ENCODE measurements around the gene STING1. TPM values are rescaled to one million over a fixed set of nuclear protein-coding genes. Genes with fewer than 3 reads are reported as not detected.
"Not testable (repeated sequence)": the region's sequence is repeated elsewhere in the genome, so short reads cannot be mapped to it uniquely, and the experiment has no call there.

STING1 gene
- total RNA-seq, 1 donor from 2014 or later, result 89.4 TPM

DNA sequence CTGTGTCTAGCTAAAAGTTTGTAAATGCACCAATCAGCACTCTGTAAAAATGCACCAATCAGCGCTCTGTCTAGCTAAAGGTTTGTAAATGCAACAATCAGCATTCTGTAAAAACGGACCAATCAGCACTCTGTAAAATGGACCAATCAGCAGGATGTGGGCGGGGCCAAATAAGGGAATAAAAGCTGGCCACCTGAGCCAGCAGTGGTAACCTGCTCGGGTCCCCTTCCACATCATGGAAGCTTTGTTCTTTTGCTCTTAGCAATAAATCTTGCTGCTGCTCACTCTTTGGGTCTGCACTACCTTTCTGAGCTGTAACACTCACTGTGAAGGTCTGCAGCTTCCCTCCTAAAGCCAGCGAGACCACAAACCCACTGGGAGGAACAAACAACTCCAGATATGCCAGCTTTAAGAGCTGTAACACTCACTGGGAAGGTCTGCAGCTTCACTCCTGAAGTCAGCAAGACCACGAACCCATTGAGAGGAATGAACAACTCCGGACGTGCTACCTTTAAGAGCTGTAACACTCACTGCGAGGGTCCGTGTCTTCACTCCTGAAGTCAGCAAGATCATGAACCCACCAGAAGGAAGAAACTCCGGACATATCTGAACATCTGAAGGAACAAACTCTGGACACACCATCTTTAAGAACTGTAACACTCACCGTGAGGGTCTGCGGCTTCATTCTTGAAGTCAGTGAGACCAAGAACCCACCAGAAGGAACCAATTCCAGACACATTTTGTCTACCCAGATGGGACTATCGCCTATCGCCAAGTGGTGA, 20.7 kb upstream of the STING1 start:
- not testable (repeated sequence) for DNase-seq (ENCODE audit: low read depth, low spot score)

DNA sequence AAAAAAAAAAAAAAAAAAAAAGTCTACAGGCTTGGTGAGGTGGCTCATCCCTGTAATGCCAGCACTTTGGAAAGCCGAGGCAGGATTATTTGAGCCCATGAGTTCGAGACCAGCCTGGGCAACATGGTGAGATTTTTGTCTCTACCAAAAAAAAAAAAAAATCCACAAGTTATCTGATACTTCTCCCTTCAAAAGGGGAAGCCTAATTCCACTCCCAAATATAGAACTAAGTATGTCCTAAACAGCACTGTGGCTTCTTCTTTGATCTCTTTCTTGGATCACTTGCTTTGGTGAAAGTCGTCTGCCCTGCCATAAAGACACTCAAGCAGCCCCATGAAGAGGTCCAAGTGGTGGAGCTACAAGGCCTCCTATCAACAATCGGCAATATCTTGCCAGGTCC, 18.8 kb upstream of the STING1 start:
- DNase-seq (ENCODE audit: low read depth, low spot score), result no peak

DNA sequence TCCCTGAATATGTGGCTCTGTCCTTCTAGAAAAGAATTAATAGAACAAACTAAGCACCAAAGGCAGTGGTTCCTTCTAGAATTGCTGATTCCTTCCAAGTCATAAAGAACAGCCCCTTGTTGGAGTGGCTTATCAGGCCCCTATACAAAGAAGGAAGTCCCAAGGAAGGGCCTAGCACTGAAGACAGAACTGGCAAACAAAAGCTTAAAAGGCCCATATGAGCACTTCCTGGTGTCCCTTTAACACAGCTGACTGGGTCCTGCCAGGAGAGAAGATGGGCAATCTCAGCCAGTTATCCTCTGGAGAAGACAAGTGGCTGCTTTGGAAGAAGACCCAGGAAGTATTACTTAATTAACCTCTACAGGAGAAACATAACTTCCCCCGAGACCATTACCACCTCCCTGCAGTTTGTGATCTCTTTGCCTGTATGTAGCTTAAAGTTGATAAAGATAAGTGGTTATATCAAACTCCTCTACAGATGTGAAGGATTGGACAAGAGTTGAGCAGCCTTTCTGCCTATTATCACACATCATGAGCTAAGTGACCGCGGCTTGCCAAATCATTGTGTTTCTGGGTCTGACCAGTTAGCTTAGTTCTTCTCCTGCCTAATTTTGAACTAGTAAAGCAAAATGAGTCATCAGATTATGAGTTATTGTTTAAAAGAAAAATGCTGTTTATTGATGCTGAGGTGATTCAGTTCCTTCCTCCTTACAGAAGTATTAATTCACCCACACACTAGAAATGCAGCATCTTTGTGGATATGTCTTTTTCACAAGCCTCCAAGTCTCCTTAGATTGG, 13.3 kb upstream of the STING1 start:
- no peak for DNase-seq (ENCODE audit: low read depth, low spot score)

DNA sequence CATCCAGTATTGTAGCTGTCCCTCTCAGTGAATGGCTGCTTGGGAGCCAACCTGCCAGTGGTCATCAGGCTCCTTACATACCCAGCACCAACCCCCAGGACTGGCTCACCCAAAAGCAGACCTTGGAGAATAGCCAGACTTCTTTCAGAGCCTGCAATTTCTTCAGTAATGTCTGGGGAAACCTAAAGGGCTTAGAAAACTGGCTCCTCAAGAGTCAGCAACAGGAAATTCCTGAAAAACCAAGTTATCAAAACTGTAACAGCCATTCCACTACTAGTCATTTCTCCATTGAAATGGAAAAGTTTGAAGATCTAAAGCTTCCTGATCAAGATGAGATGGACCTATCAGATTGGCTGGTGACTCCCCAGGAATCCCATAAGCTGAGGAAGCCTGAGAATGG, 12.3 kb upstream of the STING1 start:
- DNase-seq (ENCODE audit: low read depth, low spot score), result no peak

GRCh38 chr5:139494256-139494655, 11.7 kb upstream of the STING1 start:
- DNase-seq (ENCODE audit: low read depth, low spot score), result no peak

GRCh38 chr5:139492700-139493192, 10.2 kb upstream of the STING1 start:
- DNase-seq (ENCODE audit: low read depth, low spot score), result no peak

- no peak for DNase-seq (ENCODE audit: low read depth, low spot score)
Measured at GRCh38 chr5:139488260-139488659, 5.7 kb upstream of the STING1 start.

- DNase-seq (ENCODE audit: low read depth, low spot score), result no peak
Measured at GRCh38 chr5:139486201-139486600, 3.6 kb upstream of the STING1 start.

DNA sequence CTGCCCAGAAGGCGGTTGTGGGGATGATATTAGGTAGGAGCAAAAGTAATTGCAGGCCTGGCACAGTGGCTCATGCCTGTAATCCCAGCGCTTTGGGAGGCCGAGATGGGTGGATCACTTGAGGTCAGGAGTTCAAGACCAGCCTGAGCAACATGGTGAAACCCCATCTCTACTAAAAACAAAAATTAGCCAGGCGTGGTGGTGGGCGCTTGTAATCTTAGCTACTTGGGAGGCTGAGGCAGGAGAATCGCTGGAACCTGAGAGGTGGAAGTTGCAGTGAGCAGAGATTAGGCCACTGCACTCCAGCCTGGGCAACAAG, 291 bp upstream of the STING1 start:
- DNase-seq (ENCODE audit: low read depth, low spot score), result not testable (repeated sequence)

DNA sequence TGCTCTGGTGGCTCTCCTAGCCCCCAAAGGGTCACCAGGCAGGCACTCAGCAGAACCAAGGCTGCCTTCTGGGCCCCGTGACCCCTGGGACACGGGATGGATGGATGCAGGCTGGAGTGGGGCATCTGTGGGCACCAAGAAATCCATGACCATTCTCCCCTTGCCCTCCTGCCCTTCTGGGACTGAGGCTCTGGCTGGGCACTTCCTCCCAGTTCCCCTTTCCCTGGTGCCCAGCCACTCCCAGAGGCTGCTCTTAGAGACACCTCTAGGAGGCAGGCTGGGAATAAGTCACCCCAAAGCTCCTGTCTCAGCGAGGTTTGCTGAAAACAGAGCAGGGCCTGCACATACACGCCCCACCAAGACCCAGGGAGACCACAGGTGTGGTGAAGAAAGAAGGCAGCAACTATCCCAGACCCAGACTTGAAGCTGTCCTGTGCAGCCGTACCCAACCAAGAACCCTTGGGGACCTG, 943 bp downstream of the STING1 start:
- no peak for DNase-seq (ENCODE audit: low read depth, low spot score)

- DNase-seq (ENCODE audit: low read depth, low spot score), result no peak
Measured at GRCh38 chr5:139481122-139481533, 1.4 kb downstream of the STING1 start.

GRCh38 chr5:139479729-139480128, 2.8 kb downstream of the STING1 start:
- DNase-seq (ENCODE audit: low read depth, low spot score), result not testable (repeated sequence)

DNA sequence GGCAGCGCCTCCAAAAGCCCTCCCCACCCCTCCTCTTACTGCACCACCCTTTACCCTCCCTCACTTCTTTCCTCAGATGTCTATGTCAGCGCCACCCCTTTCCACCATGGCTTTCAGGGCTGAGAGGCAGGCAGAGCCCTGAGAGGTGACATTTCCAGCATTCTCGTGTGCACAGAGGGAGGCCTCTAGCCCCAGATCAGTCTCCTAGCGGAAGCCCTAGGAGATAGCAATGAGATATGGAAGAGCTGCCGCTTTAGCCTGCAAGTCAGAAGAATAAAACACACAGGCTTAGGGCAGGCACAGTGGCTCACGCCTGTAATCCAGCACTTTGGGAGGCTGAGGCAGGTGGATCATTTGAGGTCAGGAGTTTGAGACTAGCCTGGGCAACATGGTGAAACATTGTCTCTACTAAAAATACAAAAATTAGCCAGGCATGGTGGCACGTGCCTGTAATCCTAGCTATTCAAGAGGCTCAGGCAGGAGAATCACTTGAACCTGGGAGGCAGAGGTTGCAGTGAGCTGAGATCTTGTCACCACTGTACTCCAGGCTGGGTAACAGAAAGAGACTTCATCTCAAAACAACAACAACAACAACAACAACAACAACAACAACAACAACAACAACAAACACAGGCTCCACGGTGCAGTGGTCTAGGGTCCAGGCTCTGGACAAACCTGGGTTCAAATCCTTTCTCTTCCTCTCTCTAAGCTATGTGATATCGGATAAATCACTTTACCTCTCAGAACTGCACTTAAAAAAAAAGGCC, 3.7 kb downstream of the STING1 start:
- DNase-seq (ENCODE audit: low read depth, low spot score), result not testable (repeated sequence)

GRCh38 chr5:139475865-139476617, 6.5 kb downstream of the STING1 start:
- no peak for DNase-seq (ENCODE audit: low read depth, low spot score)

DNA sequence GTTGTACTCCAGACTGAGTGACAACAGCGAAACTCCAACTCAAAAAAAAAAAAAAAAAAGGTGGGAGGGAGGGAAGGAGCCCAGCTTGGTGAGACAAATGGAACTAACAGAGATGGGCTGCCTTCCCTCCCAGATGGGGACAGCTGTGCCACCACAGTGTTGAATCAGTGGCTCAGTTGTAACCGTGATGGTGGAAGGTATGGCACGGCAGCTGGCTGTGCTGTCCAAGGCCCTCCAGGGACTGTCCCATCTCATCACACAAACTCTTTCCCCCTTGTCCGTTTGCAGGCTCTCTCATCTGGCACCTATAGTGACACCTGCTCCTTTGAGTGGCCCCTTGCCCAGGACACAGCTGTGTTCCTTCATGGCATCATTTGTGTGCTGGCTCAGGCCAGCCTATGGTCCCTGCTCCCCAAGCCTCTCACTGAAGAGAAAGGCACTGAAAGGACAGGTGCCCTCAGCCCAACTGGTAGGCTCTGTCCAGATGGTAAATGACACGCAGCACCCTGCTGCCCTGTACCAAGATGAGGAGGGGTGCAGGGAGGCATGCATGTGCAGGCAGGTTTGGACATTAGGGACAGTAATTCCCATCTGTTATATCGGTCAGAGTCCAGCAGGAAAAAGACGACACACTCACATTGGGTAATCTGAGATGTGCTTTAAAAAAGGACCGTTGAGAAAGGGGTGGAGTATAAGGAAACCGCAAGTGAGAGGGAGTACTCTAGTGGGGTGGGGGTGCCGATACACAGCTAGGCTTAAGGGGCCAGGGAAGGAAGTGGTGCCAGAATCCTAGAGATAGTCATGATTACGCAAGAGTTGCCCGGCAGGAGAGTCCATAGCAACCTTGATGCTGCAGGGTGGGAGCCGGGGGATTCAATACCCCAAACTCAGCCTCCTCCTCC, 7.4 kb downstream of the STING1 start:
- no peak for DNase-seq (ENCODE audit: low read depth, low spot score)

DNA sequence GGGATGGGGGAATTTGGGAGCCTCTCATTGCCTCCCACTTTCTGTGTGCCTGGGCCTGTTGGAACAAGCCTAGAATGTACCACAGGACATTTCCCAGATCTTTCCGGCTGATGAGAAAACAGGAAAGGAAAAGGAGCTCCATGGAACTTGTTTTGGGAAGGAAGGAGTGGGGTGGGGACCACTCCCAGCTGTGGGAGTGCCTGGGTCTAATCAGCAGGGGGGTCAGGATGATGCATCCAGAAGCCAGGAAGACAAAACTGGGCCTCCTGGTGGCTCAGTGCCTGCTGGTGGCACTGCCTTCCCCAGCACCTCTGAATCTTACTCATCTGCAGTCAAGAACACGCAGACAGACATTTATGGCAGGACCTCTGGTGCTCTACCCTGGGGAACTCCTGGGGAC, 9.0 kb downstream of the STING1 start:
- DNase-seq (ENCODE audit: low read depth, low spot score), result peak; percentile 26

DNA sequence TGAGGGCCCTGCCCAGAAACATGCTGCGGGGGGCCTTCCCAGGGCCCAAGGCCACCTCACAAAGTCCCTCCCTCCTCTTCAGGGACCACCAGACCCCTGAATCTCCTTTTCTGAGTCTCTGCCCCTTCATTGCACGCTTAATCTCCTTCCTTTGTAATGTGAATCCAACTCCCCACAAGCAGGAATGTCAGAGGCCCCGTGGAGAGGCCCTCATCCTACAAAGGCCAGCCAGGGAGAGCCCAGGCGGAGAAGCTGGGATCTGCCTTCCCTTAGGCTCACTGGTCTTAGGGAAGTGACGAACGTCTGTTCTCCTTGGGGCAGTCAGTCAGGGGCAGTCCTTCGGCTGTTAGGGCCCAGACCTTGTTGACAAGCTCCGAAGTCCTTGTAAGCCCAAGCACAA, 9.5 kb downstream of the STING1 start:
- DNase-seq (ENCODE audit: low read depth, low spot score), result peak; percentile 35

DNA sequence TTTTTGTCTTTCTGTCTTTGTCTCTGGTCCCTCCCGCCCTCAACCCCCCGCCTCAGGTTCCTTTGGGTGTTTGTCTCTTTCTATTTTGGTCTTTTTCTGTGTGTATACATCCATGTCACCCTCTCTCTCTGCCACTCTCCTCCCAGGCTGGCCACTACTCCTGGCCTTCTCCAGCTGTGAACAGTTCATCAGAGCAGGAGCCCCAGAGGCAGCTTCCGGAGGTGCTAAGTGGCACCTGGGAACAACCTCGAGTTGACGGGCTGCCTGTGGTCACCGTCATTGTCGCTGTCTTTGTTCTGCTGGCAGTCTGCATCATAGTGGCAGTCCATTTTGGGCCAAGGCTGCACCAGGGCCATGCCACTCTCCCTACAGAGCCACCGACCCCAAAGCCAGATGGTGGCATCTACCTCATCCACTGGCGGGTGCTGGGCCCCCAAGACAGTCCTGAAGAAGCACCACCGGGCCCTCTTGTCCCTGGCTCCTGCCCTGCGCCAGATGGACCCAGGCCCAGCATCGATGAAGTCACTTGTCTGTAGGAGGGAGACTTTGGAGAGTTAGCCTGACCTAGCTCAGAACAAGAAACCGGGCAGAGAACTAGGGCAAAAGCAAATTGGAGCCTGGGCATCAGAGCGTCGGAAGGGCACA, 10.1 kb downstream of the STING1 start:
- DNase-seq (ENCODE audit: low read depth, low spot score), result no peak

DNA sequence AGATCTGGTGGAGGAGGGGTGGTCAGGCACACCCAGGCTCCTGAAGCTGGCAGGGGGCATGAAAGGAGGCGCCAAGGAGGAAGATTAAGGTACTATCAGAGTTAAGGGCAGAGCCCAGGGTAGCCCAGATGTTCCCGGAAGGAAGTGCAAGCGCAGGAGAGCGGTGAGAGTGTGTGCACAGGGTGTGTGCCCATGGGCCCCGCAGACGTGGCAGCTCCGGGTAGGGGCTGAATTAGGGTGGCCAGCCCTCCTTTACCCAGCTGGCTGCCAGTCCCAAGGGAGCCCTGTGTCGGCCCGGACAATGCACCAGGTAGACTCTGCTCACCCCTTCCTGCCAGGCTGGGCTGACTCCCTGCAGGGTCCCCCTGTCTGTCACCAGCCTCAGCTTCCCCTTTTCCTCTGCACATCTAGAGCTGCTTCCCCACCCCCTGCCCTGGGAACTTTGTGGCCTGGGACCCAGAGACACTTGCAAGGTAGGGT, 11.7 kb downstream of the STING1 start, which contains the start of gene SMIM33:
TSS of gene SMIM33 (plus strand) at position 184 of the 480 bp plus-strand sequence. CDS start at position 302, 118 bp downstream.
- no peak for DNase-seq (ENCODE audit: low read depth, low spot score)

Measured in pulmonary artery endothelial cell (primary cell).